Epithelial cell of umbilical artery (primary cell): ENCODE data around the gene PRR12. TPM values are rescaled to one million over a fixed set of nuclear protein-coding genes. Genes with fewer than 3 reads are reported as not detected.

Experiments
- total RNA-seq: library from RNA; depleted of rRNA; stranded (reverse); fragments of >200 nt; gene quantifications from 2 replicates; pipeline ENCODE4 v1.2.3, GENCODE V29; 2014

Gene PRR12
- 1.4 and 1.6 TPM in 2 replicates for total RNA-seq

GRCh38 chr19:49590971-49591730 lies at the start of gene PRR12:
Gene PRR12 (plus strand): TSS chr19:49591182. CDS start chr19:49591655, 473 bp downstream.

GRCh38 chr19:49580264-49581006 lies 10.5 kb upstream of the PRR12 start, which contains the start of gene NOSIP:
Gene NOSIP (minus strand): TSS chr19:49580556. CDS start chr19:49560691, 19,865 bp downstream.

GRCh38 chr19:49581007-49581508 lies 9.9 kb upstream of the PRR12 start, which contains the start of gene PRRG2:
Gene PRRG2 (plus strand): TSS chr19:49581316. CDS start chr19:49583220, 1,904 bp downstream.

GRCh38 chr19:49640113-49640898 lies 49.3 kb downstream of the PRR12 start, which contains the start of gene RRAS:
Gene RRAS (minus strand): TSS chr19:49640143. CDS start chr19:49640098, 45 bp downstream.

GRCh38 chr19:49641688-49642491 lies 50.9 kb downstream of the PRR12 start, which contains the start of gene SCAF1:
Gene SCAF1 (plus strand): TSS chr19:49642209. CDS start chr19:49645027, 2,818 bp downstream.

GRCh38 chr19:49665351-49666119 lies 74.6 kb downstream of the PRR12 start, which contains the start of the genes BCL2L12 and IRF3:
Gene BCL2L12 (plus strand): TSS chr19:49665933. CDS start chr19:49666693, 760 bp downstream.
Gene IRF3 (minus strand): TSS chr19:49665857. CDS start chr19:49664838, 1,019 bp downstream.

Other genes starting within 250 kb of the PRR12 start
- 43.8 and 64.3 TPM in 2 replicates for gene TEAD2, start 228.8 kb upstream of the PRR12 start, total RNA-seq
- gene DKKL1, start 227.3 kb upstream of the PRR12 start, total RNA-seq = not detected in 2 replicates
- not detected in 2 replicates for gene KASH5, start 202.9 kb upstream of the PRR12 start, total RNA-seq
- not detected in 2 replicates for gene PTH2, start 167.7 kb upstream of the PRR12 start, total RNA-seq
- gene GFY, start 165.8 kb upstream of the PRR12 start, total RNA-seq = not detected in 2 replicates
- gene SLC17A7, start 149.7 kb upstream of the PRR12 start, total RNA-seq = 0.15 TPM in 1 of 2 replicates, not detected in the other
- gene PIH1D1, start 139.4 kb upstream of the PRR12 start, total RNA-seq = 162 and 176 TPM in 2 replicates
- gene ALDH16A1, start 138.0 kb upstream of the PRR12 start, total RNA-seq = 40.3 and 62.9 TPM in 2 replicates
- gene FLT3LG, start 117.0 kb upstream of the PRR12 start, total RNA-seq = 0.32 and 1.8 TPM in 2 replicates
- gene RPL13A, start 103.6 kb upstream of the PRR12 start, total RNA-seq = 1,312 and 3,748 TPM in 2 replicates
- gene RPS11, start 94.7 kb upstream of the PRR12 start, total RNA-seq = 1,938 and 5,232 TPM in 2 replicates
- gene FCGRT, start 78.5 kb upstream of the PRR12 start, total RNA-seq = 48.1 and 62.3 TPM in 2 replicates
- gene RCN3, start 63.2 kb upstream of the PRR12 start, total RNA-seq = 76.3 and 146 TPM in 2 replicates
- gene NOSIP, start 10.6 kb upstream of the PRR12 start, total RNA-seq = 103 and 121 TPM in 2 replicates
- gene PRRG2, start 9.9 kb upstream of the PRR12 start, total RNA-seq = 1.3 and 1.4 TPM in 2 replicates
- gene RRAS, start 49.0 kb downstream of the PRR12 start, total RNA-seq = 43.5 and 48.4 TPM in 2 replicates
- gene SCAF1, start 51.0 kb downstream of the PRR12 start, total RNA-seq = 8.2 and 11.7 TPM in 2 replicates
- 48.8 and 53.9 TPM in 2 replicates for gene IRF3, start 74.7 kb downstream of the PRR12 start, total RNA-seq
- 7.0 and 7.5 TPM in 2 replicates for gene BCL2L12, start 74.8 kb downstream of the PRR12 start, total RNA-seq
- 536 and 608 TPM in 2 replicates for gene PRMT1, start 86.1 kb downstream of the PRR12 start, total RNA-seq
- 0.32 and 0.91 TPM in 2 replicates for gene ADM5, start 98.4 kb downstream of the PRR12 start, total RNA-seq
- gene CPT1C, start 99.9 kb downstream of the PRR12 start, total RNA-seq = 13.0 and 19.5 TPM in 2 replicates
- gene TSKS, start 172.1 kb downstream of the PRR12 start, total RNA-seq = not detected in 2 replicates
- gene AP2A1, start 175.8 kb downstream of the PRR12 start, total RNA-seq = 33.1 and 37.7 TPM in 2 replicates
- gene FUZ, start 222.1 kb downstream of the PRR12 start, total RNA-seq = 23.7 and 31.9 TPM in 2 replicates
- gene MED25, start 227.1 kb downstream of the PRR12 start, total RNA-seq = 11.0 and 14.1 TPM in 2 replicates